VCaP (cell line): ENCODE results near the gene GSE1.

ENCODE experiments used
- H3K27ac ChIP-seq: fragments of 450-650 bp; 2 replicates; pipeline ENCODE4 v1.5.1; 2017
- CTCF ChIP-seq: fragments of 450-650 bp; conservative IDR thresholded peaks from 2 replicates; pipeline ENCODE4 v1.5.1; 2017; ENCODE audit warnings: mild to moderate bottlenecking, moderate library complexity

GSE1 gene

GRCh38 chr16:85582229-85582991 is 30.7 kb upstream of the GSE1 start:
- no peak overlapping the region for H3K27ac ChIP-seq
- no peak for TF ChIP-seq CTCF

- H3K27ac ChIP-seq: no peak overlapping the region
- no peak for TF ChIP-seq CTCF
Observed at GRCh38 chr16:85583491-85584181, 29.5 kb upstream of the GSE1 start.

DNA sequence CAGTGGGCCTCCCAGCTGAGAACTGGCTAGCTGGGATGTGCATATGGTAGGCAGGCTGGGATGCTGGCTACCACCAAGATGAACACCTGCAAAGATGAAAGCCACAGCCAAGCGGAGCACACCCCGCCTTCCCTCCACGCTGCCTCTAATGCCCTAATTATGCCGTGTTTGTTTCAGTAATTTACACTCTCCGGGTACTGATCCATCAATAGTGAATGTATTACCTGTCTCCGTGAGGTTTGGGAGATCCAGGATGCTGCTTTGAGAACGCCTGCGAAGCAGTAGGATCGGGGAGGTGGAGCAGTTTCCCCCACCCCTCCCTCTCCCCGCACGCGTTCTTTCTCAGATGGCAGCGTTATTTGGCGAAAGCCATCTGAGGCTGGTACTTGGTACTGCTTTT is 28.9 kb upstream of the GSE1 start:
- no peak overlapping the region for H3K27ac ChIP-seq
- no peak for TF ChIP-seq CTCF

GRCh38 chr16:85584819-85585282 is 28.3 kb upstream of the GSE1 start:
- no peak overlapping the region for H3K27ac ChIP-seq
- no peak for TF ChIP-seq CTCF

GRCh38 chr16:85585711-85586110 is 27.4 kb upstream of the GSE1 start:
- no peak overlapping the region for H3K27ac ChIP-seq
- no peak for TF ChIP-seq CTCF

DNA sequence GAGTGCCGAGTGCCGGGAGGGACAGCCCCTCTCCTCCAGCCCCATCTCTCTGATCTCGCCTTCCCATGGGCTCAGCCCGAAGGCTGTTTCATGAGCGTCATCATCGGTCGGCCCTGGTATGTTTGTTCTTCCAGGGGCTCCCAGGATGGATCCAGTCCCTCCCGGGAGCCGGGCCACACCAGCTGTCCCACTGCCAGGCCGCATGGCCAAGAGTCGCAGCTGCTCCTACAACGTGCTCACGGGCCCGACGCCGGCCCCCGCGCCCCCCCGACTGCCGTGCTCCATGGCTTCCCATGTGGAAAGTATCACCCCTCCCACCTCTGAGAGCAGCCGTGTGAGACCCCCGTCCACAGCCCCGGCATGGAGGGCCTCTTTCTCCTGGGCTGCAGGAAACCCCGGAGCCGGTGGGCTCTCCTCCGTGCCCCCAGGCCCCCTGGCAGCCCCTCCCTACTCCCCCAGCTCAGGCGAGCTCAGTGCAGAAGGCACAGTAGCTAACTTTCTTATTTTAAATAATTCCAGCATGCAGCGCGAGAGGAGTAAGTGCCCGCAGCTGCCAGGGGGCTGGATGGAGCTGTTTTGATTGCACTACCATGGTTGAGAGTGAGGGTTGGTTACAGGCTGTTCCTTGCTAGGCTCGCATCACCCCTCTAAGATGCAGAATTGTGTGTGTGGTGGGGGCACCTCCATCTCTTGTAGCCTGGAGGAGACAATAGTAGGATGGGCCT is 26.6 kb upstream of the GSE1 start:
- no peak overlapping the region for H3K27ac ChIP-seq
- TF ChIP-seq CTCF: no peak
